Measurements from ENCODE around the gene CPNE2.

The CPNE2 gene

GRCh38 chr16:57143149-57143921 lies 51.0 kb downstream of the CPNE2 start:
- ChIA-PET POLR2A (no interaction called here), CTCF (interaction anchor here (0.9 to 2.2 kb wide), 5 partner anchors 8 to 60 kb away, joined by 3 to 11 read pairs (median 6); no protein-coding TSS in a partner anchor)
- TF ChIP-seq CTCF (IDR thresholded peaks at IDR 0.05; ENCODE audit: control extremely low read depth, extremely low read depth, low read depth, missing control alignments) = no peak
- DNase-seq (ENCODE audit: extremely low spot score) = no peak

GRCh38 chr16:57144027-57144426 lies 51.6 kb downstream of the CPNE2 start:
- ChIA-PET POLR2A (no interaction called here), CTCF (interaction anchor here (0.9 to 2.2 kb wide), 7 partner anchors 11 to 60 kb away, joined by 3 to 11 read pairs (median 4); partner anchors contain the start of gene CPNE2)
- no peak for DNase-seq (ENCODE audit: extremely low spot score)
- TF ChIP-seq CTCF (IDR thresholded peaks at IDR 0.05; ENCODE audit: control extremely low read depth, extremely low read depth, low read depth, missing control alignments) = no peak

- no peak for DNase-seq (ENCODE audit: extremely low spot score)
- ChIA-PET CTCF (interaction anchor here (1.0 to 2.2 kb wide), 6 partner anchors 11 to 62 kb away, joined by 3 to 11 read pairs (median 5); partner anchors contain the start of gene CPNE2), POLR2A (interaction anchor here (1.3 kb wide), 1 partner anchor 26 kb away, joined by 3 read pairs; no protein-coding TSS in a partner anchor)
- TF ChIP-seq CTCF (IDR thresholded peaks at IDR 0.05; ENCODE audit: control extremely low read depth, extremely low read depth, low read depth, missing control alignments) = no peak
Measured at GRCh38 chr16:57145046-57146021, 53.0 kb downstream of the CPNE2 start.

GRCh38 chr16:57146040-57146647 lies 53.8 kb downstream of the CPNE2 start:
- no peak for TF ChIP-seq CTCF (IDR thresholded peaks at IDR 0.05; ENCODE audit: control extremely low read depth, extremely low read depth, low read depth, missing control alignments)
- no peak for DNase-seq (ENCODE audit: extremely low spot score)
- ChIA-PET POLR2A (no interaction called here), CTCF (no interaction called here)

- ChIA-PET POLR2A (no interaction called here), CTCF (interaction anchor here (1.4 kb wide), 1 partner anchor 34 kb away, joined by 3 read pairs; no protein-coding TSS in a partner anchor)
- no peak for TF ChIP-seq CTCF (IDR thresholded peaks at IDR 0.05; ENCODE audit: control extremely low read depth, extremely low read depth, low read depth, missing control alignments)
- no peak for DNase-seq (ENCODE audit: extremely low spot score)
Measured at GRCh38 chr16:57146735-57147134, 54.4 kb downstream of the CPNE2 start.

Data from GM10248 (cell line).